H4 (cell line): ENCODE results near the gene ARID5A. TPM values are rescaled to one million over a fixed set of nuclear protein-coding genes. Genes with fewer than 3 reads are reported as not detected.

Experiments
- DNase-seq: peaks from one replicate; pipeline ENCODE4 v3.0.0-alpha.2; 2015; ENCODE audit warnings: low spot score
- total RNA-seq: library from RNA; depleted of rRNA; stranded (reverse); fragments of >200 nt; shearing (Covaris generic); gene quantifications from 2 replicates; pipeline ENCODE4 v1.2.3, GENCODE V29; 2014

The ARID5A gene
- total RNA-seq, 1 experiment from 2014 or later: 4.8 TPM

DNA sequence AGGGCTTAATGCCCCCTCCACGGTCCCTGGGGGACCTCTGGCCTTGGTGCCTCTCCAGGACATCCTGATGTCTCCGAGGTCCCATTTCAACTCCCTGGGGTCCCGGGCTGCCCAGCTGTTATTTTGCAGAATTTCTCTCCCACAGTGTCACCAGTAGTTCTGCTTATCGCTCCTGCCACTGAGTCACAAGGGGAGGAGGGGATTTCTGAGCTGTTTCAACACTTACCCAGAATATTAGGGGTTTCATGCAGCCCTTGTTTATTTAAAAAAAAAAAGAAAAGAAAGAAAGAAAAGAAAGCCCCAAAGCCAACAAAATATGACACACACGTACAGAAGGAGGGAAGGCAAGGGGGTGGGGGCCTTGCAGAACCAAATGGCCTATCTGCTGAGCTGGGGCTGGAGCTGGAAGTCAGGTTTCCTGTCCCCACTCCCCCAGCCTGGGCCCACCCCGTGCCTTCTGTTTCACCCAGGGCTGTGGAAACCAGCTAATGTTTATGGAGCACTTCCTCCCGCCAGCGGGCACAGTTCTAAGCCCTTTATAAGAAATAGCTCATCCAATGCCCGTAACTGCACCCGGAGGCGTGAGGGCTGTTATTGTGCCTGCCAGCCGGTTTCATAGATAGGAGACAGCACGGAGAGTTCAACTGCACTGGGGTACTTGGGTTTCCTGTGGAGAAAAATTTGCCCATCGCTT lies 8.4 kb upstream of the ARID5A start:
- DNase-seq: peak; percentile 67

DNA sequence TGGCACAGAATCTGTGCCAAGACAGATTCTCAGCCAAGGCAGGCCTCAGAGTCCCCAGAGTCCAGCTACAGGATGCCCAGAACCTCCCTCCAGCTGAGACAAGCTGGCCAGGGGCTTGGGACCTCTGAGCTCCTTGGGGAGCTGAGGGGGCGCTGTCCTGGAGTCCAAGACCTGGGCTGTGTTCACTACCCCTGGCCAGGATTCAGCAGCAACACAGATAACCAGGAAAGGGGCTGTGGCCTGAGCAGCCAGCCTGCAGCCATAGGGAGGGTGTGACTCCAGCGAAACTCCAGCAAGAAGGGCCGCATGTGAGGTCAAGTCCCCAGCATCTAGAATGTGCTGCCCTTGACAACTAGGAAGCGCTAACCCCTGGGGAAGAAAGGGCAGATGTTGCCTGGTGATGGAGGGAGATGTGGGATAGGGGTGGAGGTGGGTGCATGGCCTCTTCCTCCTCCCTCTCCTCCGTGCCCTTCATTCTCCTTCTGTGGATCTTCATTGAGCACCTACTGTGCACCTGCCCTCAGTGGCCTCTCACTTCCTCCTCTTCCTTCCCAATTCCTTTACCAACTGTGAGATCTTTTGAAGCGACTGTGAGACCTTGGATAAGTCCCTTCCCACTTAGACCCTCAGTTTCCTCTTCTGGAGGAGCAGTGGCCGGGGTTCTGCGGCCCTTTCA lies 7.7 kb upstream of the ARID5A start:
- no peak for DNase-seq

DNA sequence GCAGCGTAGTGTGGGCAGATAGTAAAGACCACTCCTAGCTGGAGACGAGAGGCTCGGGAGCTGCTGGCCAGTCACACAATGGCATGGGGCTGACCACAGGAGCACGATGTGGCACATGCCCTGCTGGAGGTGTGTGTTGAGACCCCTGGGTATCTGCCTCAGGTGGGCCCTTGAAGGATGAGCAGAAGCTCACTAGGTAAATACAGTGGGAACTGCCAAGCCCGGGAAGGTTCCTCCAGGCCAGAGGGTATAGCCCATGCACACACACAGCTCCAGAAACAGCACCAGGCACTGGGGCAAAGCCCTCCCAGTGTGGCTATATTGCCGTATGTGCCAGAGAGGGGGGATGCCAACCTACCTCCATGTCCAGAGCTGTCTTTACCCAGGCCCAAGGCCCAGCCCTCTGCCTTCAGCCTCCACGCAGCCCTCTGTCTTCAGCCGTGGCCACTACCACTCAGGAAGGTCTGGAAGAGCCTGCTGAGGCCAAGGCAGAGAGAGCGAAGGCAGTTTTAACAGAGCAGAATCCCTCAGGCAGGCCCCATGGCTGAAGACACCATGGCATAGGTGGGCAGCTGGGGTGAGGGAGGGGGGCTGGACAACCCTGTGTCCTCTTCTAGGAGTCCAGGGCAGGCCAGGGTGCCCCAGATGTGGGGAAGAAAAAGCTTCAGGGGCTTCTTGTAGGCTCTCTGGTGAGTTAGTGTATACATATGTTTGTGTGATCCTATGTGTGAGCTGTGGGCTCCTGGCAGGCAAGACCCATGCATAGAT lies 7.0 kb upstream of the ARID5A start:
- no peak for DNase-seq

DNA sequence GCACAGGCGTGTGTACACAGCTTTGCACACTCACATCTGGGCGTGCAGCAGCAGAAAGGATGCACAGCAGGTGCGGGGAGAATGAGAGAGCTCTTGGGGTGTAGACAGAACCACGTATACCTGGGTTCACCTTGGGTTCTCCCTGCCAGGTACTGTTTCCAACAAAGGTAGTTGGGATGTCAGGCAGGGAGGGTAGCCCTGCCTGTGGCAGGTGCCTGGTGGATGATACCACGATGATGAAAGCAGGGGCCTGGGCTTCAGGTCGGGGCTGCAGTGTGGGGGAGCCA lies 6.5 kb upstream of the ARID5A start:
- no peak for DNase-seq

DNA sequence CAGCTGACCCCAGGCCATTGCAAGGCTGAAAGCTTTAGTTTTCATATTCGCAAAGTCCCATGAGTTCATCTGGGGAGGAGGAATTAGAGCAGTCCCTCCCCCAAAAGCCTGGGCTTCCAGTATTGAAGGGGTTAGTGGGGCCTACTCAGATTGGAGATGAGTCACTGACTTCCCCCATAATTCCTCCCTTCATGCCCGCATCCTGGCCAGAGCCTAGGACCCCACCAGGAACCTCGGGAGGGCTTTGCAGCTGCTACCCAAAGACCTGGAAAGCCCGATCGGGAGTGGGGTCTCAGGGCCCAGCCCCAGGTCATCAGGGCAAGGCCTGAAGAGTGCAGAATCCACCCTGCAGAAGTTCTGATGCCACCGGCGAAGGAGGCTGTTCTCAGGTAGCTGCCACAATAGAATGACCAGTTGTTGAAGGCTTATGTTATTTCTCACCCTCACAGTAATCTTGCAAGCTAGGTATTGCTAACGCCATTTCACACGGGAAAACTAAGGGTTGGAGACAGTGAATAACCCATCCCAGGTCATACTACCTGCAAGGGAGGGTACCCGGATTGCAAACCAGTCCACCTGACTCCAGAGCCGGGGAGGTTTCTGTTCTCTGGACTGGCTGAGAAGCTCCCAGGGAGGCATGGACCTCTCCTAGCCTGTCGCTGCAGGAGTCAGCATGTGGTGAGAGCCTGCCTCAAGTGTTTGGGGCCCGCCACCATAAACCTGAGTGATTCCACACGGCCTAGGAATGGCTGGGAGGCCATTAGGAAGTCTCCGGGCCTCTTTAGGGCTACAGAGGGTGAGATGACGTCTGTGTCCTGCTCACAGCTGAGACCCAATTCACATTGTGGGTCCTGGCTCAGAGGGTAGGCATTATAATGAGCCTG lies 5.8 kb upstream of the ARID5A start:
- DNase-seq: no peak

DNA sequence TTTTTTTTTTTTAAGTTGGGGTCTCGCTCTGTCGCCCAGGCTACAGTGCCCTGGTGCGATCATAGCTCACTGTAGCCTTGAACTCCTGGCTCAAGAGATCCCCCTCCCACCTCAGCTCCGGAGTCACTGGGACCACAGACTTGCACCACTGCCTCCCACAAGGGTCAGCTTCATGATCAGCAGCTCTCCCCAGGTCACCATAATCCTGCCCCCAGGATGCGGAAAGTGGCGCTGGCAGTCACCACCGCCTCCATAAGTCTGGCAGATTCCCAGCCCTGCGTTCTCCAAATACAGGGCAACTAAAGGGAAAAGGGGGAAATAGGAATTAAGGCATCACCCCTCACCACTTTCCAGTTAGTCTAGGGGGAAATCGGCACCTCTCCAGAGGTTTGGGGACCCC lies 5.2 kb upstream of the ARID5A start:
- no peak for DNase-seq

DNA sequence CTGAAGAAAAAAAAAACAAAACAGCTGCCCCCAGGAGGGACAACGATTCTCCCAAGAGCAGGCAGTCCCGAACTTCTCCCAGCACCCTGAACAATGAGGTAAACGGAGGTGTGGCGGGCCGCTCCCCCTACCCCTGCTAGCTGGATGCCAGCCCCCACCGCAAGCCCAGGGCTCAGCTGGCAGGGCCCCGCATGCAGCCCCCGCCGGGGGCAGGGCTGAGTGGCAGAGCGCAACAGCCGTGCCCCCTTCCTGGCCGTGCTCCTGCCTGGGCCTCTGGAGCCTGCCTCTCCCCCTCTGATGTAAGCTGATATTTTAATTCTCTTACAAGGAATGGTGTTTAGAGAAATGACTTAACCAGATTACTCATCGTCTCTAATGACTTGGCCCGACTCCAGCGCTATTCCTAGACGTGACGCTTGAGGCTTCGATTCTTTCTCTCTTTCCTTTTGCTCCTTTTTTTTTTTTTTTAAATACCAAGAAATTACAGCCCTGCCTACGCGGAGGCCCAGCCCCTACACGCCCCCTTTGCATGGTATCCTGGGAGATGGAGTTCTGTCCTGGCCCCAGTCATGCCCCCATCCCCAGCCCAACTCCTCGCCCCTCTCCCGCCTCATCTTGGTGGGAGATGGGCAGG lies 4.6 kb upstream of the ARID5A start:
- DNase-seq: peak; percentile 99

DNA sequence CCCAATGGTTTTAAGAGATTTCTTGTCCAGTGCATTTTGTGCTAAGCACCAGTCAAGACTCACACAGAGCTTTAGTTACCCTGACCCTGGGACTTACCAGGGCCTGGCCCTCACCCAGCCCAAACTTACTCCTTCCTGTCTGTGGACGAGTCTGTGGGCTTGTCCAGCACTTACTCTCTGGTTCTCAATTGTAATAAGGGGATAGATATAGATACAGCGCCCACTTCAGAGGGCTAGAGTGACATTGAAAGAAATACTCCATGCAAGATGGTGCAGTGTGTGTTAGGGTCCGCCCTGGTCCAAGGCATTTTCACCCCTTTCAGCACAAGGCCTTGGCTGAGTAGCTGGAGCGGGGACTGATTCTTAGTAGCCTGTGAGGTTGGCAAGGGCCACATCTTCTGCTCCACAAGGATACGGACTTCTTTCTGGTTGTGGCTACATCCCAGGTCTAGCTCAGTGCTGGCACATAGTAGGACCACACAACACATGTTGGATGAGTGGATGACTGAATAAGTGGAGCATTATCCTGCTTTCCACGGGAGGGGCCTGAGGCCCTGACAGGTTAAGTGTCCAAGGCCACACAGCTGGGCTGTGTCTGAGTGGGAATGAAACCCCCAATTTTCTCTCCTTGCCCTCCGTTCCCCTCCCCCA lies 3.8 kb upstream of the ARID5A start:
- no peak for DNase-seq

DNA sequence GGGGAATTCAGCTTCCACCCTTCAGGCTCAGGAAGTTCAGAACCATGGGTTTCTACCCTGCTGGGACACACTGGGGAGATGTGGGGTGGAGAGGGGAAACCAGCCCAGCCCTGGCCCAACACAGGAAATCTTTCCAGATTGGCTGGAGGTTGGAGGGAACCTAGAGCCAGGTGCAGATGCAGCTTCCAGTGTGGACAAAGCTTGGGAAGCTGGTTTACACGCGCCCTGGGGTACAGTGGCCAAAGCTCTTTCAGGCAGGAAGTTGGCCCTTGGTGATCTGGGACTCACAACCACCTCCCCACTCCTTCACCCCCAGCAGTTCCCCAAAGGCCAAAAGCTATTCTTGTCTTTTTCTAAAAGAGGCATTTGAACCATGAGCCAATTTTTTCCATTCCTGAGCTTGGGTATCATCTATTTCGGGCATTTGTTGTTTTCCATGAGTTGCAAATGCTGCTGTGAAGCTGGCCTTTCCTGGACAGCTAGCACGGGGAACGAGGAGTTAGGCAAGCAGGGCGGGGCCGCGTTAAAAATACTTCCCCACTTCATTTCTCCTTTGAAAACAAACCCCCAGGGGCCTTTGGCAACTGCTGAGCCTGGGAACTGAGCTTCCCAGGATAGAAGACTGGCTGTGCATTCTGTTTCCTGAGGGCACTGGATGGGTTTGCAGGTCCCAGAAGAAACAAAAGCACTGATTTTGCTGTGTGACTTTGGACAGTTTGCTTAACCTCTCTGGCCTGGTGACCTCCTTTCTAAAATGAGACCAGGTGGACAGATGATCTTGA lies 3.1 kb upstream of the ARID5A start:
- DNase-seq: peak; percentile 40

DNA sequence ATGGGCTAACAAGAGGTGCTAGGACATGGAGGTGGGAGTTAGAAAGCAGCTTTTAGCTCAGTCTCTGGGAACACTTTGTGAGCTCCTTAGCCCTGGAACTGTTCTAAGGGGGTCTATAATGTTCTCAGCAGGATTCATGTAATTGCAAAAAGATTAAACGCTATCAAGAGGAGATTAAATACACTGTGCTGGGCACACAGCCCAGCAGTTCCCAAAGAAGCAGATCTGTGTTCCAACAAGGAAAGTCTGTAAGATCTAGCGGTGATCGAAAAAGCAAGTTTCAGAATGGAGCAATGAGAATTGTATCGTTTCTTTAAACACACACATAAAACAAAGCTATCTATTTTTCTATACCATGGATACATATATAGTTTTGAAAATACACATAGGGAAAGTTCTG lies 2.4 kb upstream of the ARID5A start:
- DNase-seq: no peak

DNA sequence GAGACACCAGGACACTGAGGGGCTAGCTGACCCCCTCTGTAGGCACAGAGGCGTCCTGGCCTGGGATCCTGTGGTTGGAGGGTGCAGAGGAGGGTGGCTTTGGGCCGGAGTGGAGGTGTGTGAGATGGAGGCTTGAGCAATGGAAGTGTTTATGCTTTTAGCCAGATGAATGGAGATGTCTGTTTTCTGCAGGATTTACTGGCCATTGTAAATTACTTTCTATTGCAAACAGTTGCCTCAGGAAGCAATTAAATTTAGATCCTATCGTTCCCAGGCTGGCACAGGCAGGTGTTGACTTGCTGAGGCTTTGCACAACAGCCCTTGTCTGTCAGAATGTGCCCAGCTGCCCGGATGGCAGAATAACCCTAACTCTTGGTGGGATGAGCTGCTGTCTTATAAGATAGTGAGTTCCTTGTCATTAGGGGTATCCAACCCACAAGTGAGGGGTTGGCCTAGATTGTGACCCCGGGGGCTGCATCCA lies 1.8 kb upstream of the ARID5A start:
- DNase-seq: peak; percentile 27

DNA sequence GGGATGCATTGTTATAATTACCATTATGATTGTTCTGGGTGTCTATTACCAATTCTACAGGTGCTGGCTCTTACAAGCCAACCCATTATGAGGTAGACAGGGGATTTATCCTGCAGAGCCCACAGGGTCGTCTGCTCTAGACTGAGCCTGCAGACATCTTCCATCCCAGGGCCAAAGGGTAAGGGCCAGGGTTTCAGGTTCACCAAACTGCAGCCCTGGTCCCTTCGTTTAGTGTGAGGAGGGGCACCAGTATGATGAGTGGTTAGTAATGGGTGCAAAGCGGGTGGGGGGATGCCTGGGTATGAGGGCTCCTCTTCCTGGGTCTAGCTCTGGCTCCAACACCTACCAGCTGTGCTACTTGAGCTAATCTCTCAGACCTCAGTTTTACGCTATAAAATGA lies 1.2 kb upstream of the ARID5A start:
- no peak for DNase-seq

DNA sequence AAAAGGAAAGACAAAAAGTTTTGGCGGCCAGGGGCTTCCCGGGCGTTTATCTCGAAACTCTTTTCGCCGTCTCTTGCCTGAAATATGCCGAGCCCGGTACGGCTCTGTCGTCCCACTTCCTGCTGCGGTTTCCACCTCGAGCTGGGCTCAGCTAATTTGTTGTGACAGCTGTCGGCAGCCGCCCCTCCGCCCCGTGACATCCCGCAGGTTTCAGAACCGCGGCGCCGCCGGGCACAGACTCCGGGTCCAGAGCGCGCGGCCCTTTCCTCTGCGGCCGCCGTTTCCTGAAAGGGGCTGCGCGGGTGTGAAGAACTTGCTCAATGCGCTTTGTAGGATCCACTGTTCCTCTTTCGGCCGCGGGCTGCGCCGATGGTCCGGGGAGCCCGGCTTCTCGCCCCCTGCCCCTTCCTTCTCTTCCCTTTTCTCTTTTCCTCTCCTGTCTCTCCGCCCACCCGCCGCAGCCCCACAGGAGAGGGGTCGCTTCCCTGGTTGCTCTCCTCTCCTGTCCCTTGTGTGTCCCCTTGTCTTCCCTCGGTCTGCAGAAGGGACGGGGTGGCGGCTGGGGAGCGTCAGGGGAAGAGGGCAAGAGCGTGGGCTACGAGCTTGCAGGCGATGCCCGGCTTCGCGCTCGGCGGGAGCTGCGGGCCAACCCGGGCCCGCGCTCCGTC lies 648 bp downstream of the ARID5A start:
- DNase-seq: peak; percentile 60

DNA sequence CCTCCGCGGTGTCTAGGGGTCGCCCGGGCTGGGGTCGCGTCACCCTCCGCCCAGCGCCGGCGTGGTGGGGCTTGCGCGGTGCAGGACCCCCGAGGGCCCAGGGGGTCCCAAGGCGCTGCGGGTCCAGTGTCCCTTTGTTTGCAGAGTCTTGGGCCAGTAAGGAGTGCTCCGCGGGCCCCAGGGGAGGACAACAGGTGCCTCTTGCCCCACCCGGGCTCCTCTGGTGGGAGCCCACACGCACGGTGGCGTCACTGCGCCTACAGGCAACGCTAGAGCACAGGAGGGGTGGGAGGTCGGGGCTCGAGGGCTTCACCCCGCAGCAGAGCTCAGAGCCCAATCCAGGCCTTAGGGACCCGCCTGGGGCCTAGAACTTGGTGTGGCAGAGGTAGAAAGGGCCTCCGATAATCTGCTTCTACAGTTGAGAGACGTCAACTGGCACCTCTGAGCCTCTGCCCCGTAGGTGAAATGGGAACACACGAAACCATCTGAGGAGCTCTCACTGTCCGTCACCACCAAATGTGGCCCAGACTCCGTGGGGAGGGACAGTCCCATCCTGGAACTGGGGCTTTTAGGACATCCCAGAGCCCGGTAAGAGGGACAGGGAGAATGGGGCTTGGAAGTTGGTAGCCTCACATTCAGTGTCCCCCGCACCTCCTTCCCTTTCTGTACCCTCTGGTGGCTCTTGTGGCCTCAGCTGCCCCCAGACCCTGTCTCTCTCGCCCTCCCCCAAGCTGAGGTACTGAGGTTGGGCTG lies 1.4 kb downstream of the ARID5A start:
- DNase-seq: no peak

DNA sequence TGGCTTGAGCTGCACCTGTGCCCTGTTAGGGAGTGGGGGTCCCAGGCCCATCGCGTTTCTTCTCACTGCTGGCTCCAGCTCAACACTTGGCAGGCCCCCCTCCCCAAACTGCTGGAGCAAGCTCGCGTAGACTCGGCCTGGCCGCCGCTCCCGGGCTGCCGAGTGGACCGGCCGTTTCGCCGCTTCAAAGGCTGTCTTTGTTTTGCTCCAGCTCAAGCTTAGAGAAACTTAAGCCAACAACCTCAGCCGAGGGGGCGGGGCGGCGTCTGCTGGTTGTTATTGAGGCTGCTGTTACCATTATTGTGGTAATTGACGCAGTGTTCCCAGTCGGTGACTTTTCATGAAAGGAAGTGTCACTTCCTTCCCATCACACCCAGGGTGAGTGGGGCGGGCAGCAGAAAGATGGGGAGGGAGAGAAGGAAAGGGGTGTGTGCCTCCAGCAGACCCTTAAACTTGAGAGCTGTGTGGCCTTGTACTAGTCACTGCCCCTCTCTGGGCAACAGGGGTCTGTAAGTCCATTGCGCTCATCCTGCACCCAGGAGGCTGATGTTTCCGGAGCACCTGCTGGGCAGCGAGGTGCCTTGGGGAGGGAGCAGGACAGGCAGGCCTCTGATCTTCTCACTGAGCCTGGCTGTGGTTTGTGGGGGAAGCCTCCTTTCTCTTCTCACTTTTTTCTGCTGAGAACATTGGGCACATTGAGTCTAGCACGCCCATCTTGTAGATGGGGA lies 2.1 kb downstream of the ARID5A start:
- DNase-seq: no peak

DNA sequence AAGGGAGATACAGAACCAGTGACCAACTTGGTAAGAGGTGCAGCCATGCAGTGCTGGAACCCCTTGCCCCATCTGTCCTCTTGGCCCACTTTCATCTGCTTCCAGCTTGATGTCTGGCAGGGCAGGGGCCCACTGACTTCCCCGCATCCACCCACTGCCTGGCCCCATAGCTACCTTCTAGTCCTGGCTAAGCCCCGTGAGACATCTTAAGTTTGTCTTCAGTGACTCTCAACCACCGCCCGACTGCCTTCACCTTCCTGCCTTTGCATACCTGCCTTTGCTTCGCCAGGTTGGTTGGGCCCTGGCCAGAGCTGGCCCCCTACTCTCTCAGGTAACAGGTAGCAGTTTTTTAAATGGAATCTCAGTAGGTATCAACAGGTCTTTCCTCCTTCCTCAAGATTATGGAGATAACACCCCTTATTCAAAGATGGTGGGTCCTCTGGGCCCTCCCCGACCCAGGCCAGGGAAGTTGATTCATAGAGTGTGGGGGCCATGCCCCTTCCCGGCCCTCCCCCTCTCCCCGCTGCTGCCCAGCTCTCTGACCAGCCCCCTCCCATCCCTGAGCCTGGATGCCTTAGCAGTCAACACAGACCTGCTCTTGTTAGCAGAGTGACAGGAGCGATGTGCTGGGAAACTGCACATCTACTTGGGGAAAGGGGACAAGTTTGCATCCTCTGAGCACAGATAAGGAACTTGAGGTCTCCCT lies 2.8 kb downstream of the ARID5A start:
- DNase-seq: no peak

DNA sequence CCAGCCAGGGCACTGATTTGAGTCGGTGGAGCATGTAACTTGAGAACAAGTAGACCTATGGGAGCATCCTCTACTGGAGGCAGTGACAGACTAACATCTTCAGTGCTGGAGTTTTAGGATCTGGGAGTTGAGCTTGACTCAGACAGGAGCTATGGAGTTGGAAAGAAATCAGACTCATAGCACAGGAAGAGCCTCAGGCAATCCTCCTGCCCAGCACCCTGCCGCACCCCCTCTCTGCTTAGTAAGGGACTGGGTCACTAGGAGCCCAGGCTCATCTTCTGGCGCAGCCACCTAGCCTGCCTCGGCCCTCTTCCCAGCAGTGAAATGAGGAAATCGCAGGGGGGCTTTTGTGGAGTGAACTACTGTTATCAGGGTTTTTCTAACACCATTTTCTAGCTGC lies 3.6 kb downstream of the ARID5A start:
- no peak for DNase-seq
